Natural killer cell (primary cell): ENCODE measurements around the gene GTF3A. TPM values are rescaled to one million over a fixed set of nuclear protein-coding genes. Genes with fewer than 3 reads are reported as not detected.
A peak's percentile ranks its signal among the peaks of the same experiment; 100 is the strongest.

Experiments
- ATAC-seq, 3 donors: fragments of 150-1000 bp in 2 of 3; fragments of 200-7000 bp in 1 of 3; cut with Tn5 transposase; 1 replicate in 1 of 3; 2 replicates in 2 of 3; pipeline ENCODE4 v1.10.0; 2021; ENCODE audit warnings: mild to moderate bottlenecking in 2 of 3, moderate library complexity in 2 of 3
- DNase-seq, 2 donors: peaks; one replicate each; pipeline versions ENCODE4 v3.0.0 to v3.0.0-alpha.2; 2013 to 2021; ENCODE audit warnings: mixed read lengths in 1 of 2
- H3K27ac ChIP-seq: one replicate; pipeline ENCODE4 v1.5.1; 2013; ENCODE audit warnings: mild to moderate bottlenecking, low read length
- H3K27me3 ChIP-seq: one replicate; pipeline ENCODE4 v1.6.1; 2013; ENCODE audit warnings: low read length; ENCODE audit not compliant: control insufficient read depth, insufficient read depth
- H3K36me3 ChIP-seq: one replicate; pipeline ENCODE4 v1.6.1; 2013; ENCODE audit warnings: low read length; ENCODE audit not compliant: control insufficient read depth, insufficient read depth
- H3K4me1 ChIP-seq: one replicate; pipeline ENCODE4 v1.6.1; 2013; ENCODE audit warnings: low read length; ENCODE audit not compliant: control insufficient read depth, insufficient read depth
- H3K4me3 ChIP-seq: one replicate; pipeline ENCODE4 v1.5.1; 2013; ENCODE audit warnings: low read length
- H3K9me3 ChIP-seq: one replicate; pipeline ENCODE4 v1.6.1; 2013; ENCODE audit warnings: low read length; ENCODE audit not compliant: control insufficient read depth, insufficient read depth
- H3K27ac Mint-ChIP-seq, 2 donors: one replicate each; pipeline ENCODE4 v1.8.0; 2022; ENCODE audit warnings: mild to moderate bottlenecking in 2 of 2, mixed read lengths in 2 of 2, moderate library complexity in 1 of 2
- H3K27me3 Mint-ChIP-seq, 2 donors: one replicate each; pipeline ENCODE4 v1.8.0; 2022; ENCODE audit warnings: low read depth in 2 of 2, mixed read lengths in 2 of 2
- H3K36me3 Mint-ChIP-seq: one replicate; pipeline ENCODE4 v1.8.0; 2022; ENCODE audit warnings: mixed read lengths
- H3K4me1 Mint-ChIP-seq, 2 donors: one replicate each; pipeline ENCODE4 v1.8.0; 2022; ENCODE audit warnings: mixed read lengths in 2 of 2
- H3K4me3 Mint-ChIP-seq: one replicate; pipeline ENCODE4 v1.8.0; 2022; ENCODE audit warnings: mild to moderate bottlenecking, moderate library complexity, mixed read lengths
- H3K9me3 Mint-ChIP-seq, 2 donors: one replicate each; pipeline ENCODE4 v1.8.0; 2022; ENCODE audit warnings: mixed read lengths in 2 of 2
- WGBS: methylation state at CpG from one replicate; pipeline ENCODE4 v1.1.7; 2013; ENCODE audit warnings: missing lambda C conversion rate; ENCODE audit not compliant: insufficient coverage; 5-methylcytosine and 5-hydroxymethylcytosine counted together
- intact Hi-C: fragments of 100-400 bp; cut with micrococcal nuclease; formaldehyde crosslinking; loops from one replicate; pipeline ENCODE4 v1.14.2; 2022
- total RNA-seq, 4 donors: library from RNA; stranded (reverse); fragments of 120-200 nt in 1 of 4; gene quantifications; one replicate each; pipeline versions ENCODE4 v1.2.3 to v1.2.4, GENCODE V29; 2013 to 2022
- TF ChIP-seq, protein P1 (sequence below): fragments of 200-600 bp; IDR thresholded peaks from one replicate; pipeline ENCODE4 v1.8.0; 2022; ENCODE audit warnings: antibody characterized with exemption

GTF3A gene
- total RNA-seq, 3 donors from 2014 or later (not counting 1 experiment from before 2014, with no cell fraction given) = 129 to 132 (median 130) TPM

- WGBS = 87% methylated on average over 3 of the region's 4 CpGs
- Mint-ChIP-seq H3K4me1 (peaks cover 41 to 47% of the 10 kb centered on the region in 2 donors), H3K27me3 (no peaks in the 10 kb centered on the region), H3K9me3 (no peaks in the 10 kb centered on the region), H3K4me3 (no peak overlapping the region), H3K27ac (peak overlapping the region; percentile 97 to 98), H3K36me3 (no peaks in the 10 kb centered on the region)
- TF ChIP-seq, protein P1, sequence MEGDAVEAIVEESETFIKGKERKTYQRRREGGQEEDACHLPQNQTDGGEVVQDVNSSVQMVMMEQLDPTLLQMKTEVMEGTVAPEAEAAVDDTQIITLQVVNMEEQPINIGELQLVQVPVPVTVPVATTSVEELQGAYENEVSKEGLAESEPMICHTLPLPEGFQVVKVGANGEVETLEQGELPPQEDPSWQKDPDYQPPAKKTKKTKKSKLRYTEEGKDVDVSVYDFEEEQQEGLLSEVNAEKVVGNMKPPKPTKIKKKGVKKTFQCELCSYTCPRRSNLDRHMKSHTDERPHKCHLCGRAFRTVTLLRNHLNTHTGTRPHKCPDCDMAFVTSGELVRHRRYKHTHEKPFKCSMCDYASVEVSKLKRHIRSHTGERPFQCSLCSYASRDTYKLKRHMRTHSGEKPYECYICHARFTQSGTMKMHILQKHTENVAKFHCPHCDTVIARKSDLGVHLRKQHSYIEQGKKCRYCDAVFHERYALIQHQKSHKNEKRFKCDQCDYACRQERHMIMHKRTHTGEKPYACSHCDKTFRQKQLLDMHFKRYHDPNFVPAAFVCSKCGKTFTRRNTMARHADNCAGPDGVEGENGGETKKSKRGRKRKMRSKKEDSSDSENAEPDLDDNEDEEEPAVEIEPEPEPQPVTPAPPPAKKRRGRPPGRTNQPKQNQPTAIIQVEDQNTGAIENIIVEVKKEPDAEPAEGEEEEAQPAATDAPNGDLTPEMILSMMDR = no peak
- ATAC-seq = no peak
- Histone ChIP-seq H3K4me1 (peaks cover 20% of the 10 kb centered on the region), H3K27ac (peak overlapping the region; percentile 28), H3K4me3 (no peak overlapping the region), H3K36me3 (no peaks in the 10 kb centered on the region), H3K9me3 (no peaks in the 10 kb centered on the region), H3K27me3 (no peaks in the 10 kb centered on the region)
- no peak for DNase-seq
- intact Hi-C loops = no loop called here
Measured at GRCh38 chr13:27448308-27448707, 23.9 kb downstream of the GTF3A start.

GRCh38 chr13:27449081-27449603, 24.7 kb downstream of the GTF3A start:
- H3K9me3 ChIP-seq = no peaks in the 10 kb centered on the region
- H3K27ac Mint-ChIP-seq = peak overlapping the region; percentile 97 to 98
- TF ChIP-seq, protein P1 = no peak
- no peaks in the 10 kb centered on the region for H3K27me3 ChIP-seq
- peaks cover 20% of the 10 kb centered on the region for H3K4me1 ChIP-seq
- H3K36me3 ChIP-seq = no peaks in the 10 kb centered on the region
- ATAC-seq (no peak), DNase-seq (peak in 1 of 2 donors; percentile 17)
- 63% methylated on average over 15 of the region's 15 CpGs for WGBS
- peak overlapping the region; percentile 94 for H3K27ac ChIP-seq
- intact Hi-C loops = no loop called here
- H3K4me3 Mint-ChIP-seq = peak overlapping the region; percentile 95
- peaks cover 41 to 47% of the 10 kb centered on the region in 2 donors for H3K4me1 Mint-ChIP-seq
- H3K4me3 ChIP-seq = peak overlapping the region; percentile 84
- H3K9me3 Mint-ChIP-seq = no peaks in the 10 kb centered on the region
- no peaks in the 10 kb centered on the region for H3K36me3 Mint-ChIP-seq
- H3K27me3 Mint-ChIP-seq = no peaks in the 10 kb centered on the region

DNA sequence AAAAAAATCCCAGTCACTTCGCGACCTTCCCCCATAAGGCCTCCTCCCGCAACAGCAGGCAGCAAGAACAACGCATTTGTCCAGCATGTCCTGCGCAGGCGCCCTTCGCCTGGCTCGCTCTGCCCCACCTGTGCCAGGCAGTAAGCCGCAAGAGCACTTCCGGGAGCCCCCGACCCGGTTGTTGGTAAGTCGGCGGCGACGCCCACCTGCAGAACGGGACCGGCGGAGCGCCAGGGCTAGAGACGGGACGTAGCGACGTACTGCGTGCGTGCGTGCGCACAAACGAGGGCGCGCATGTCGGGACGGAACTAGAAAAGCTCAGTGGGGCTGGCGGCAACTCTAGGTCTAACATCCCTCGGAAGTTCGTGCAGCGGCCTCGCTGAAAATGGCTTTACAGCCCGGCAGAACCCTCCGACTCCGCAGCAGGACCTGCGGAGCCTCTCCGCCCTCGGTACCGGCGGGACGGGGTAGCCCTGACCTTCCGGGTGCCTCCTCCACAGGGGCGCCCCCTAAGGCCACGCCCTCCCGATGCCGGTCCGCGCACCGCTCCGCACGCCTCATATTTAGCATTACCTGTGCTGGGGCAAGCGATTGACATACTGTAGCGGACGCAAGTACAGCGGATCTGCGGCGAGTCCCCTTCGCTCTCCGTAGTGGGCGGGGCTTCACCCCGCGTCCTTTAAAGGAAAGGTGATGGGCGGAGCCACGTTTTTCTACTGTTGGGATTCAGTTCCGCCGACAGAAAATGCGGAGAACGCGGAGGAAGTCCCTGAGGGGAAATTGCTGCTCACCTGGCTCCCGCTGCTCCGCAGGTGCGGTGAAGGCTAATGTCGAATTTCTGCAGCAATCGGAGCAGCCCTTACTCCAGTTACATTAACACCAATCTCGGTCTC, 25.8 kb downstream of the GTF3A start, which contains the start of gene MTIF3:
TSS of gene MTIF3 (minus strand) at position 629 of the 893 bp plus-strand sequence. CDS start 10,116 bp downstream, outside the sequence.
- H3K27me3 ChIP-seq = no peaks in the 10 kb centered on the region
- H3K4me3 ChIP-seq = peak within 1 kb of the TSS; percentile 84
- peak within 1 kb of the TSS; percentile 95 for H3K4me3 Mint-ChIP-seq
- ATAC-seq = peak; percentile 81 to 93 (median 83)
- peak within 1 kb of the TSS; percentile 97 to 98 for H3K27ac Mint-ChIP-seq
- H3K36me3 Mint-ChIP-seq = no peaks in the 10 kb centered on the region
- no peaks in the 10 kb centered on the region for H3K36me3 ChIP-seq
- peaks cover 44 to 49% of the 10 kb centered on the region in 2 donors for H3K4me1 Mint-ChIP-seq
- H3K27ac ChIP-seq = peak within 1 kb of the TSS; percentile 94
- H3K9me3 Mint-ChIP-seq = no peaks in the 10 kb centered on the region
- WGBS = under 1% methylated on average over 80 of the region's 81 CpGs
- TF ChIP-seq, protein P1 = no peak
- intact Hi-C loops = loop anchor here (1.0 to 10.0 kb wide), 5 partner anchors 24 to 689 kb away; partner anchors contain the start of genes POLR1D and RPL21
- H3K9me3 ChIP-seq = no peaks in the 10 kb centered on the region
- H3K4me1 ChIP-seq = peaks cover 20% of the 10 kb centered on the region
- DNase-seq = peak; percentile 87 to 99
- no peaks in the 10 kb centered on the region for H3K27me3 Mint-ChIP-seq
